ENCODE results near the gene TMEM18. TPM values are rescaled to one million over a fixed set of nuclear protein-coding genes. Genes with fewer than 3 reads are reported as not detected.

The TMEM18 gene
- polyA plus RNA-seq, 1 of the 3 experiments (the other 2 are of a cell fraction), result 29.3 TPM

- H3K4me2 ChIP-seq, result no peak overlapping the region
- H3K9ac ChIP-seq, result no peak overlapping the region
- H3K27ac ChIP-seq (ENCODE audit: low read depth in 2 of 2, low read length in 1 of 2), result no peak overlapping the region
- no peaks in the 10 kb centered on the region for H3K9me2 ChIP-seq
- H3K27me3 ChIP-seq (ENCODE audit: insufficient read depth), result no peaks in the 10 kb centered on the region
- H4K20me1 ChIP-seq (ENCODE audit: insufficient read depth), result peaks cover 19% of the 10 kb centered on the region
- H3K9me3 ChIP-seq, result no peaks in the 10 kb centered on the region
- WGBS (ENCODE audit: low lambda C conversion rate), result 96% methylated on average over 18 of the region's 18 CpGs
- ChIA-PET CTCF (no interaction called here), POLR2A (no interaction called here)
- DNase-seq, result no peak
- no peak overlapping the region for H2AFZ ChIP-seq (ENCODE audit: low read depth)
- TF ChIP-seq TCF12 (IDR thresholded peaks at IDR 0.05), result no peak
- peaks cover 17 to 23% of the 10 kb centered on the region in 2 experiments for H3K4me1 ChIP-seq (ENCODE audit: control insufficient read depth in 1 of 2, insufficient read depth in 2 of 2, low read depth in 1 of 2, low read length in 1 of 2)
- H3K4me3 ChIP-seq (ENCODE audit: low read depth in 2 of 2, low read length in 1 of 2), result no peak overlapping the region
- peaks cover 41 to 78% of the 10 kb centered on the region in 2 experiments for H3K36me3 ChIP-seq (replicated peaks in 1 of 2; ENCODE audit: control insufficient read depth in 1 of 2, insufficient read depth in 2 of 2, low read length in 1 of 2)
- peaks cover 35% of the 10 kb centered on the region for H3K79me2 ChIP-seq (ENCODE audit: insufficient read depth)
- peaks cover 30% of the 10 kb centered on the region for H3F3A ChIP-seq (replicated peaks; ENCODE audit: insufficient read depth)
Observed at GRCh38 chr2:670637-671036, 6.6 kb downstream of the TMEM18 start.

DNA sequence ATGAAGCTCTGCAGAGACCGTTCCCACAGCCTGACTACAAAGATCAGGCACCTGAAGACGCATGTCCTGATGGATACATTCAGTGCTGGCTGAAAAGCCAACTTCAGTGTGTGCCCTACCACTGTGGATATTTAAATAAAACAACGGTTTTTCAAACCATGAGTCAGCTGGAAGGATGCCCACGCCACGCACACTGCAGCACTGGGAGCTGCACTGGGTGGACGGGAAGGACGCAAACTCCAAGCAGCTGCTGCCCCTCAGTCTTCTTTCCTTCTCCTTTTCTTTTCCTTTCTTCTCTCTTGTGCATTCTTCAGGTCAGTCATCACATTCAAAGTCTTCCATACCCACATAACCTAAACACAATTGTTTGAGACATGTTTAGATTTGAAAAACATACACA is 7.9 kb downstream of the TMEM18 start:
- Histone ChIP-seq H2AFZ (ENCODE audit: low read depth) (no peak overlapping the region), H3K27ac (ENCODE audit: low read depth in 2 of 2, low read length in 1 of 2) (peak overlapping the region in 1 of 2 experiments; percentile 22; a peak in 2 of 4 replicates), H3K79me2 (ENCODE audit: insufficient read depth) (peaks cover 22% of the 10 kb centered on the region), H3K36me3 (replicated peaks in 1 of 2; ENCODE audit: control insufficient read depth in 1 of 2, insufficient read depth in 2 of 2, low read length in 1 of 2) (peaks cover 47 to 74% of the 10 kb centered on the region in 2 experiments), H3F3A (replicated peaks; ENCODE audit: insufficient read depth) (peaks cover 17% of the 10 kb centered on the region), H3K4me1 (ENCODE audit: control insufficient read depth in 1 of 2, insufficient read depth in 2 of 2, low read depth in 1 of 2, low read length in 1 of 2) (peaks cover 10 to 12% of the 10 kb centered on the region in 2 experiments; a peak in 3 of 4 replicates), H3K27me3 (ENCODE audit: insufficient read depth) (no peaks in the 10 kb centered on the region), H4K20me1 (ENCODE audit: insufficient read depth) (peaks cover 6% of the 10 kb centered on the region), H3K9me3 (no peaks in the 10 kb centered on the region), H3K9ac (no peak overlapping the region), H3K9me2 (no peaks in the 10 kb centered on the region), H3K4me3 (ENCODE audit: low read depth in 2 of 2, low read length in 1 of 2) (no peak overlapping the region), H3K4me2 (no peak overlapping the region)
- ChIA-PET POLR2A (no interaction called here), CTCF (interaction anchor here (2.0 kb wide), 1 partner anchor 140 kb away, joined by 4 read pairs; no protein-coding TSS in a partner anchor)
- TF ChIP-seq FOXM1 (IDR thresholded peaks at IDR 0.05; ENCODE audit: low read depth) (0 out of 2 replicates have a peak, but pooled peaks have one; percentile 71), NFIC (IDR thresholded peaks at IDR 0.05; ENCODE audit: borderline replicate concordance) (peak; percentile 61; the same call in 1 of the 2 replicates), MXI1 (IDR thresholded peaks at IDR 0.05; ENCODE audit: low read depth, low read length) (no peak), TCF12 (IDR thresholded peaks at IDR 0.05) (no peak), FOSL2 (IDR thresholded peaks at IDR 0.05; ENCODE audit: borderline replicate concordance, low read depth) (peak; percentile 57; the same call in 1 of the 2 replicates), RCOR1 (IDR thresholded peaks at IDR 0.05; ENCODE audit: low read length) (no peak), CTCF (IDR thresholded peaks at IDR 0.05) (no peak)
- TF ChIP-seq, protein P1, sequence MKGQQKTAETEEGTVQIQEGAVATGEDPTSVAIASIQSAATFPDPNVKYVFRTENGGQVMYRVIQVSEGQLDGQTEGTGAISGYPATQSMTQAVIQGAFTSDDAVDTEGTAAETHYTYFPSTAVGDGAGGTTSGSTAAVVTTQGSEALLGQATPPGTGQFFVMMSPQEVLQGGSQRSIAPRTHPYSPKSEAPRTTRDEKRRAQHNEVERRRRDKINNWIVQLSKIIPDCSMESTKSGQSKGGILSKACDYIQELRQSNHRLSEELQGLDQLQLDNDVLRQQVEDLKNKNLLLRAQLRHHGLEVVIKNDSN (IDR thresholded peaks at IDR 0.05; ENCODE audit: borderline replicate concordance, low read depth), result no peak
- no peak for DNase-seq
- 67% methylated on average over 7 of the region's 7 CpGs for WGBS (ENCODE audit: low lambda C conversion rate)

DNA sequence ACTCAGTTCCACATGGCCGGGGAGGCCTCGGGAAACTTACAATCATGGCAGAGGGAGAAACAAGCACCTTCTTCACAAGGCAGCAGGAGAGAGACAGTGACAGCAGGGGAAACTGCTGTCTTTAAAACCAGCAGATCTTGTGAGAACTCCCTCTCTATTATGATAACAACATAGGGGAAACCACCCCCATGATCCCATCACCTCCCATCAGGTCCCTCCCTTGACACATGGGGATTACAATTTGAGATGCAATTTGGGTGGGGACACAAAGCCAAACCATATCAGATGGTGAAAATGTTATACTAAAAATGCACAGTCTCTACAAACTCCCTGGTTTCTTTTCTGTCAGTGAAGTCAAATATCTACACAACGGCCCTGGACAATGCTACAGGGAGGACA is 9.2 kb downstream of the TMEM18 start:
- Histone ChIP-seq H3K27ac (ENCODE audit: low read depth in 2 of 2, low read length in 1 of 2) (no peak overlapping the region), H3K4me2 (no peak overlapping the region), H3K36me3 (replicated peaks in 1 of 2; ENCODE audit: control insufficient read depth in 1 of 2, insufficient read depth in 2 of 2, low read length in 1 of 2) (peaks cover 56 to 80% of the 10 kb centered on the region in 2 experiments), H3K4me3 (ENCODE audit: low read depth in 2 of 2, low read length in 1 of 2) (no peak overlapping the region), H3K9me2 (no peaks in the 10 kb centered on the region), H3K9ac (no peak overlapping the region), H3K4me1 (ENCODE audit: control insufficient read depth in 1 of 2, insufficient read depth in 2 of 2, low read depth in 1 of 2, low read length in 1 of 2) (peaks cover 0 to 2% of the 10 kb centered on the region in 2 experiments; a peak in 2 of 4 replicates), H4K20me1 (ENCODE audit: insufficient read depth) (peaks cover 2% of the 10 kb centered on the region; the same call in 1 of the 2 replicates), H3K9me3 (no peaks in the 10 kb centered on the region), H2AFZ (ENCODE audit: low read depth) (no peak overlapping the region), H3K27me3 (ENCODE audit: insufficient read depth) (no peaks in the 10 kb centered on the region), H3F3A (replicated peaks; ENCODE audit: insufficient read depth) (peaks cover 6% of the 10 kb centered on the region), H3K79me2 (ENCODE audit: insufficient read depth) (peaks cover 16% of the 10 kb centered on the region)
- CTCF ChIA-PET, result interaction anchor here (1.0 to 2.3 kb wide), 7 partner anchors 10 to 411 kb away, joined by 3 to 11 read pairs (median 3); partner anchors contain the start of gene TMEM18
- no peak for DNase-seq
- 91% methylated on average over 3 of the region's 3 CpGs for WGBS (ENCODE audit: low lambda C conversion rate)
- POLR2A ChIA-PET, result no interaction called here
- TF ChIP-seq GATA2 (CRISPR knock-in tag; IDR thresholded peaks at IDR 0.05) (no peak), TCF12 (IDR thresholded peaks at IDR 0.05) (no peak), YY1 (IDR thresholded peaks at IDR 0.05; ENCODE audit: low read depth) (no peak), FOSL2 (IDR thresholded peaks at IDR 0.05; ENCODE audit: borderline replicate concordance, low read depth) (no peak), EP300 (IDR thresholded peaks at IDR 0.05; ENCODE audit: borderline replicate concordance in 1 of 2, low read depth in 1 of 2, low read length in 1 of 2) (no peak)
- TF ChIP-seq, protein P2, sequence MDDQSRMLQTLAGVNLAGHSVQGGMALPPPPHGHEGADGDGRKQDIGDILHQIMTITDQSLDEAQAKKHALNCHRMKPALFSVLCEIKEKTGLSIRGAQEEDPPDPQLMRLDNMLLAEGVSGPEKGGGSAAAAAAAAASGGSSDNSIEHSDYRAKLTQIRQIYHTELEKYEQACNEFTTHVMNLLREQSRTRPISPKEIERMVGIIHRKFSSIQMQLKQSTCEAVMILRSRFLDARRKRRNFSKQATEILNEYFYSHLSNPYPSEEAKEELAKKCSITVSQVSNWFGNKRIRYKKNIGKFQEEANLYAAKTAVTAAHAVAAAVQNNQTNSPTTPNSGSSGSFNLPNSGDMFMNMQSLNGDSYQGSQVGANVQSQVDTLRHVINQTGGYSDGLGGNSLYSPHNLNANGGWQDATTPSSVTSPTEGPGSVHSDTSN (IDR thresholded peaks at IDR 0.05), result no peak
- TF ChIP-seq, protein P3, sequence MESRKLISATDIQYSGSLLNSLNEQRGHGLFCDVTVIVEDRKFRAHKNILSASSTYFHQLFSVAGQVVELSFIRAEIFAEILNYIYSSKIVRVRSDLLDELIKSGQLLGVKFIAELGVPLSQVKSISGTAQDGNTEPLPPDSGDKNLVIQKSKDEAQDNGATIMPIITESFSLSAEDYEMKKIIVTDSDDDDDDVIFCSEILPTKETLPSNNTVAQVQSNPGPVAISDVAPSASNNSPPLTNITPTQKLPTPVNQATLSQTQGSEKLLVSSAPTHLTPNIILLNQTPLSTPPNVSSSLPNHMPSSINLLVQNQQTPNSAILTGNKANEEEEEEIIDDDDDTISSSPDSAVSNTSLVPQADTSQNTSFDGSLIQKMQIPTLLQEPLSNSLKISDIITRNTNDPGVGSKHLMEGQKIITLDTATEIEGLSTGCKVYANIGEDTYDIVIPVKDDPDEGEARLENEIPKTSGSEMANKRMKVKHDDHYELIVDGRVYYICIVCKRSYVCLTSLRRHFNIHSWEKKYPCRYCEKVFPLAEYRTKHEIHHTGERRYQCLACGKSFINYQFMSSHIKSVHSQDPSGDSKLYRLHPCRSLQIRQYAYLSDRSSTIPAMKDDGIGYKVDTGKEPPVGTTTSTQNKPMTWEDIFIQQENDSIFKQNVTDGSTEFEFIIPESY (IDR thresholded peaks at IDR 0.05; ENCODE audit: borderline replicate concordance, low read depth), result no peak

All from SK-N-SH (cell line).